GM19351 (cell line): ENCODE measurements around the gene FLYWCH1.

Source experiments
- ATAC-seq: cut with Tn5 transposase; IDR thresholded peaks from one replicate; pipeline ENCODE4 v1.9.1; 2021; ENCODE audit warnings: mild to moderate bottlenecking, moderate library complexity; ENCODE audit not compliant: unreplicated experiment

FLYWCH1 gene

DNA sequence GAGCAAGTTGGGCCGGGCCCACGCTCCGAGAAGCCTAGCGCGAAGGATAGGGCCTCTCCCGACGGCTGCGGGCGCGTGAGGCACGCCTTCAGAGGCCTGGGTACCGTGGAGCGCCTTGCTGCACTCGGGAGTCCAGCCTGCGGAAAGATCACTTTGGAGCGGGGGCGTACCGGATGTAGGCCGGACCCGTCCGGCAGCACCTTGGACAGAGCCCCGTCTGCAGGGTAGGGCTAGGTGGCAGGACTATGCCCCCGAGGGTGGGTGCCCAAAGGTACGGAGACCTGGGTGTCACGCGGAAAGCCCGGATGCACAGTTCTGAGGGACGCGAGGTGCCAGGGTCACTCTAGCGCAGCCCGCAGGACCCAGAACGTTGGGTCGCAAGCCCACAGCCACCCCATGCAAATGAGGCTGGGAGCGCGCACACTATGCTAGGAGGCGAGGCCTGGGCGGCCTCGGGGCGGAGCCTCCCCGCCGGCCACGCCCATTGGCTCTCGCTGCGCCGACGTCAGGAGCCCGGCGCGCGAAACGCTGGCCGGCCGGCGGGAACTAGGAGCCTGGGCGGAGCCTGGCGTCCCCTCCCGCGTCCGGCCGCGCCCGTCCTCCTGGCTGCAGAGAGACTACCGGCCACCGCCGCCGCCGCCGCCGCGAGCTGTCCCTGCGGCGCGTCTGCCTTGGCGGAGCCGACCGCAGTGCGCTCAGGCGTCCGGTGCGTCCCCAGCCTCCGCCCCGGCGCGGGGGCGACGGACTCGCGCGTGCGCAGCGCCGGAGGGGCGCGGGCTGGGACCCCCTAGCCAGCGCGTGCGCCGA is 57.2 kb downstream of the FLYWCH1 start, which contains the start of gene PAQR4:
Gene PAQR4 (plus strand): TSS at position 611 of the 807 bp plus-strand sequence. CDS start 327 bp downstream, outside the sequence.
- peak; percentile 70 for ATAC-seq

DNA sequence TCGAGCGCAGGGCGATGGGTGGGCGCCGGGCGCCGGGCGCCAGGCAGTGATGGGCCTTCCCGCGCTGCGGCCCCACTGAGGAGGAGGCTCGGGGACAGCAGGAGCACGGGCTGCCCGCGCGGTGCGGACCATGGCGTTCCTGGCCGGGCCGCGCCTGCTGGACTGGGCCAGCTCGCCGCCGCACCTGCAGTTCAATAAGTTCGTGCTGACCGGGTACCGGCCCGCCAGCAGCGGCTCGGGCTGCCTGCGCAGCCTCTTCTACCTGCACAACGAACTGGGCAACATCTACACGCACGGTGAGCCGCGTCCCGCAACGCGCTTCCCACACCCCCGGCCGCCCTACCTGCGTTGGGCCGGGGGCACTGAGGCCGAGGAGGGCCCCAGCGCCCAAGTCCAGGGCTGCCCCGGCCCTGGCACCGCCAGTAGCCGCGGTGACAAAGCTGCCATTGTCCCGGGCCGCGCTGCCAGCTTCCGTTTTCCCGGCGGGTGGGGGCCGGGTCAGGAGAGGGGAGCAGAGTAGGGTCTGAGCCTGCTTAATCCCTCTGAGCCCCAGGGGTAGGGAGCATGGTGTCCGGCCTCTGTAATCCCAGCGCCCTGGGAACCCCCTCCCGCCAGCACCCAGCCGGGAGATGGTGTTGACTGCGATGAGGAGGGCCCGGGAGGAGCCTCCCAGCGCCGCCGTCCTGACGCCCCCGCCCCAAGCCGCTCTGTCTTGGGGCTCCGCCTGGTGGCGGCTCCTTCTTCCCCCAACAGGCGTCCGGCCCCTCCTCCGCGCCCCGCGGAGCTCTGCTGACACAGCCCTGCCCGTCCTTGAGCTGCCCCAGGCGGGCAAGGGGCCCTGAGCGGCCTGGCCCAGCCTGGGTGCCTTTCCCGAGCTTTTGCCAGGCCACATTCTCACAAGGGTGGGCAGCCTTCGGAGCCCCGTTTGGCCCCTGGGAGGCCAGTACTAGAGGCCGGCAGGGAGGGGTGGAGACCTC is 58.1 kb downstream of the FLYWCH1 start:
- ATAC-seq = peak; percentile 47

- no peak for ATAC-seq
Measured at GRCh38 chr16:2970563-2970962, 58.8 kb downstream of the FLYWCH1 start.

GRCh38 chr16:2971134-2971984 is 59.6 kb downstream of the FLYWCH1 start:
- no peak for ATAC-seq

- no peak for ATAC-seq
Measured at GRCh38 chr16:2971985-2972784, 60.5 kb downstream of the FLYWCH1 start.

DNA sequence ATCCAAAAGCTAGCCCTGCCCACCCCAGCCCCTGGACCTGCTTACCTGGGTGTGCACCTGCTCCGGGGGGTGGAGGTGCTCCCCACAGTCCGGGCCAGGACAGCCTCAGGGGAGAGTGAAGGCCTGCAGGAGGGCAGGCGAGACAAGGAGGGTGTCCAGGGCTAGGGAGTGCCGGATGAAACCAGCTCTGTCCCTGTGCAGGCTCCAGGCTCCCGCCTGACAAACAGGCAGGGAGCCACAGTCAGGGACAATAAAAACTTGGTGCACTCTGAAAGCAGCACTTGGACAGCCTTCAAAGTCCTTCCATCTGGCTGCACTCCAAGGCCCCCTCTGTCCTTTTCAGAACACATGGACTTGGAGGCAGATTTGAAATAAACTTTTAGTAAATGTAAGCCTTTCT is 61.4 kb downstream of the FLYWCH1 start:
- ATAC-seq = no peak

GRCh38 chr16:2973605-2974318 is 62.0 kb downstream of the FLYWCH1 start:
- no peak for ATAC-seq

- ATAC-seq = no peak
Measured at GRCh38 chr16:2974319-2975056, 62.8 kb downstream of the FLYWCH1 start.

- ATAC-seq = no peak
Measured at GRCh38 chr16:2975161-2975795, 63.5 kb downstream of the FLYWCH1 start.

GRCh38 chr16:2976201-2976600 is 64.5 kb downstream of the FLYWCH1 start:
- no peak for ATAC-seq

DNA sequence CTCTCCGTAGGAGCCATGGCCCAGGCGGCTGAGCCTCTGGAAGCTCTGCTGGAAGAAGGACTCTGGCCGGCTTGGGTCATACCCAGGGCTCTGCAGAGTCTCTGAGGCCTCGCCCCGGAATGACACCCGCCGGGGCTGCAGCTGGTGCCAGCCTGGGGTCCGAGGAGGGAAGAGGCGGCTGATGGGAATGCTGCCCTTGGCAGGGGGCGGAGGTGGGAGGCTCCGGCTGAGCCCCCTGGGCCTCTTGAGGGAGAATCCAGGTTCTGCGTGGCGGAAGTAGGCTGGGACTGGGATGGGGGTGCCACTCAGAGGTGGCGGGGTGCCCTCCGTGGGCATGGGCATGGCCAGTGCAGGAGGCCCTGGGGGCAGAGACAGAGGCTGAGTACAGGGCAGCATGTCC is 64.9 kb downstream of the FLYWCH1 start:
- ATAC-seq = no peak

GRCh38 chr16:2977440-2977839 is 65.7 kb downstream of the FLYWCH1 start:
- no peak for ATAC-seq

DNA sequence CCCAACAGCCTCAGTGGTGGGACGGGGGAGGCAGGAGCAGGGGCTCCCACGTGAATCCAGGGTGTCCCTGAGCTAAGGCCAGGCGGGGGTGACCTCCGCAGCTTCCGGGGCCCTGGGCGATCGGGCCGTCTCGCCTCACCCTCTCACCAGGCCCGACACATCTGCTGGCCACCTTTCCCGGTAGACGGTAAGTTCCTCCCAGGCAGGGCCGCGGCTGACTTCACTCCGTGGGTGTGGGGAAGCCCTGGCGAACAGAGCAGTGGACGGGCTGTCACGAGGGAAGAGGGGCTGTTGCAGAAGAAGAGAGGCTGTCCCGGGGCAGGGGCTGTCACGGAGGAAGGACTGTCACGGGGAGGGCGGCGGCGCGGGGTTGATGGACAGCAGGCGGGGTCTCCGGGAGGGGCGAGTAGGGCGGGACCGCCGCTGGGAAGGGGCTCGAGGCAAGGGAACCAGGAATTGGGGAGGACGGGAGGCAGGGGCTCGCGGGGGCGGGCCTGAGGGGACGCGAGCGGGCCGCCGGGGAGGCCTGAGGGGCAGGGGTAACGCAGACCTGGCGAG is 68.0 kb downstream of the FLYWCH1 start:
- peak; percentile 5 for ATAC-seq

DNA sequence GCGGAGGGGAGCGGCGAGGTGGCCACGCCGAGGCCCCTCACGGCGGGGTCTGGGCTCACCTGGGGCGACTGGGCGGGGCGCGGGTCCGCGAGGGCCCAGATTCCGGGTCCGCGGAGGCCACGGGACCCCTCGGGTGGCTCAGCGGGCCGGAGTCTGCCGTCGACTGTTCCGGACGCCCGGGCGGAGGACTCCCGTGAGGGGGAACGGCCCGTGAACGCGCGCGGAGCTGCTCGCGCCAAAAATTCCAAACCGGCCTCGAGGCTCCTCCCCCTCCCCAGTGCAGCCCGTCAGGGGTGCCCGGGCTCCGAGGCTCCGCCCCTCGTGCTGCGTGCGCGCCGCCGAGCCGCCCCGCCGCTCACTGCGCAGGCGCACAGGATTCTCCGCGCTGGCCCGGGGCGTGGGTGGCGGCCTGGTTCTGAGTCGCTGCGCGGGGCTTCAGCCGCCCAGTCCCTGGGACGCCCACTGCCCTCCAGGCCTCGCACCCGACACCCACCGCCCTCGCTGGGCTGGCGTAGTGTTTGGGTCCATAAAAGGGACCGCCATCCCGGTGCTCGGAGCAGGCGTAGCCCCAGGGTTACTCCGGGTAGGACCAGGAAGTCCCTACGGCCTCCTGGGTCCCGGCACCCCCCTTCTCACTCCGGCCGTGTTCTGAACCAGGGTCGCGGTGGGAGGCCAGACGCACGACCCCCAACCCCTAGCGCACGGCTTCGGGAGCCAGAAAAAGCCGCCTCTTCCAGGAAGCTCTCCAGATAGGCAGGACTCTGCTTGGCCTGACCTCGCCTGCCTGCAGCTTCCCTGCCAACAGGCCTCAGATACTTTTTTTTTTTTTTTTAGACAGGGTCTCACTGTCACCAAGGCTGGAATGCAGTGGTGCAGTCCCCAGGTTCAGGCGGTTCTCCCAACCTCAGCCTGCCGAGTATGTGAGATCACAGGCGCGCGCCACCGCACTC is 68.8 kb downstream of the FLYWCH1 start, which contains the start of gene PKMYT1:
Gene PKMYT1 (minus strand): TSS at position 220 of the 950 bp plus-strand sequence. CDS start 789 bp downstream, outside the sequence.
- ATAC-seq = peak; percentile 75

GRCh38 chr16:2981177-2981898 is 69.6 kb downstream of the FLYWCH1 start:
- no peak for ATAC-seq

DNA sequence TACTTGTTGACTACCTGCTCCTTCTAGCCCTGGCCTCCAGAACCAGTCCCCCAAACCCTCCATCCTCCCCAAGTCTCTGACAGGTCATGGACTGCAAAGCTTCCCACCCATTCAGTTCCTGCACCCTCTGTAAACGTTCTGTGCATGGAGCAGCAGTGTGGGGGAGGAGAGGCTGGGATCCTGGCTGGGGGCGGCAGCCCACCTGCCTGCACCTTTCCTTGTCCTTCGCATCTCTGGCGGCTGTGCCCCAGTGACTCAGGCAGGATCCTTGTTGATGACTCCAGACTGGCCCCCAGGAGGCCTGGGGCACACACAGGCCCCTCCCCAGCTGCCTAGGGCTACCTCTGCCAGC is 70.1 kb downstream of the FLYWCH1 start:
- no peak for ATAC-seq
